Liver (tissue), 9 donors: ENCODE results near the gene AEBP2. TPM values are rescaled to one million over a fixed set of nuclear protein-coding genes. Genes with fewer than 3 reads are reported as not detected.

ENCODE experiments used
- DNase-seq: peaks from one replicate; pipeline ENCODE4 v3.0.0-alpha.2; 2017; ENCODE audit warnings: low spot score
- H3K27ac ChIP-seq, 2 donors: one replicate each; pipeline ENCODE4 v1.7.0; 2013; ENCODE audit warnings: inconsistent platforms in 2 of 2, low read length in 2 of 2, control low read depth in 1 of 2, low read depth in 1 of 2, mild to moderate bottlenecking in 1 of 2
- H3K27me3 ChIP-seq, 4 donors: one replicate each; pipeline versions ENCODE4 v1.6.1 to v1.7.0; 2013; ENCODE audit warnings: low read length in 3 of 4, inconsistent platforms in 1 of 4, mild to moderate bottlenecking in 1 of 4, moderate library complexity in 1 of 4; ENCODE audit not compliant: control insufficient read depth in 4 of 4, insufficient read depth in 4 of 4
- H3K36me3 ChIP-seq, 4 donors: one replicate each; pipeline versions ENCODE4 v1.6.1 to v1.7.0; 2013; ENCODE audit warnings: low read length in 3 of 4, mild to moderate bottlenecking in 3 of 4, low read depth in 1 of 4, moderate library complexity in 1 of 4; ENCODE audit not compliant: control insufficient read depth in 4 of 4, insufficient read depth in 3 of 4
- H3K4me1 ChIP-seq, 4 donors: one replicate each; pipeline versions ENCODE4 v1.6.1 to v1.7.0; 2013; ENCODE audit warnings: low read length in 3 of 4, mild to moderate bottlenecking in 3 of 4, moderate library complexity in 1 of 4; ENCODE audit not compliant: control insufficient read depth in 4 of 4, insufficient read depth in 4 of 4
- H3K4me3 ChIP-seq, 3 donors: one replicate each; pipeline versions ENCODE4 v1.6.1 to v1.7.0; 2013; ENCODE audit warnings: low read length in 3 of 3, control low read depth in 1 of 3, low read depth in 1 of 3, mild to moderate bottlenecking in 1 of 3
- H3K9ac ChIP-seq, 2 donors: one replicate each; pipeline ENCODE4 v1.7.0; 2013; ENCODE audit warnings: low read length in 2 of 2, mild to moderate bottlenecking in 2 of 2, moderate library complexity in 2 of 2, control low read depth in 1 of 2, low read depth in 1 of 2
- H3K9me3 ChIP-seq, 4 donors: one replicate each; pipeline versions ENCODE4 v1.6.1 to v1.7.0; 2013; ENCODE audit warnings: low read length in 3 of 4; ENCODE audit not compliant: control insufficient read depth in 4 of 4
- EGR1 ChIP-seq, 2 donors: IDR thresholded peaks; 2 replicates each; pipeline ENCODE4 v1.6.1; 2016 to 2018; ENCODE audit warnings: antibody characterized with exemption in 2 of 2, low read depth in 2 of 2
- FOXA1 ChIP-seq: IDR thresholded peaks from 2 replicates; pipeline ENCODE4 v1.6.1; 2016; ENCODE audit warnings: antibody characterized with exemption
- GABPA ChIP-seq, 2 donors: IDR thresholded peaks in 1 of 2; conservative IDR thresholded peaks in 1 of 2; 2 replicates each; pipeline ENCODE4 v1.6.1; 2016; ENCODE audit warnings: antibody characterized with exemption in 2 of 2, mild to moderate bottlenecking in 1 of 2, moderate library complexity in 1 of 2
- HNF4A ChIP-seq, 2 donors: conservative IDR thresholded peaks; 2 replicates each; pipeline ENCODE4 v1.6.1; 2016; ENCODE audit warnings: antibody characterized with exemption in 2 of 2, mild to moderate bottlenecking in 2 of 2
- HNF4G ChIP-seq: IDR thresholded peaks from 2 replicates; pipeline ENCODE4 v1.6.1; 2016; ENCODE audit warnings: antibody characterized with exemption
- JUND ChIP-seq, 2 donors: IDR thresholded peaks; 2 replicates each; pipeline ENCODE4 v1.6.1; 2016; ENCODE audit warnings: antibody characterized with exemption in 2 of 2
- NR2F2 ChIP-seq: IDR thresholded peaks from 2 replicates; pipeline ENCODE4 v1.6.1; 2016; ENCODE audit warnings: antibody characterized with exemption
- RAD21 ChIP-seq, 2 donors: IDR thresholded peaks; 2 replicates each; pipeline ENCODE4 v1.6.1; 2016; ENCODE audit warnings: antibody characterized with exemption in 2 of 2, mild to moderate bottlenecking in 2 of 2
- RXRA ChIP-seq, 2 donors: IDR thresholded peaks; 2 replicates each; pipeline ENCODE4 v1.6.1; 2017 to 2018; ENCODE audit warnings: antibody characterized with exemption in 2 of 2, mild to moderate bottlenecking in 1 of 2
- SP1 ChIP-seq: IDR thresholded peaks from 2 replicates; pipeline ENCODE4 v1.6.1; 2018; ENCODE audit warnings: antibody characterized with exemption, mild to moderate bottlenecking
- TAF1 ChIP-seq: conservative IDR thresholded peaks from 2 replicates; pipeline ENCODE4 v1.6.1; 2016; ENCODE audit warnings: antibody characterized with exemption, mild to moderate bottlenecking
- YY1 ChIP-seq: IDR thresholded peaks from 2 replicates; pipeline ENCODE4 v1.6.1; 2016; ENCODE audit warnings: antibody characterized with exemption, mild to moderate bottlenecking
- WGBS: extraction: QIAGEN DNeasy Blood & Tissue Kit; methylation state at CpG from one replicate; pipeline ENCODE4 v1.1.7; 2013; 5-methylcytosine and 5-hydroxymethylcytosine counted together
- polyA plus RNA-seq, 2 donors: library from polyadenylated mRNA; stranded (reverse) in 1 of 2; unstranded in 1 of 2; fragments of 200-250 nt in 1 of 2; fragments of >200 nt in 1 of 2; fragmentation: Nextera tagmentation in 1 of 2; extraction: Ambion mirVana in 1 of 2; gene quantifications; one replicate each; pipeline versions ENCODE4 v1.2.1 to v1.2.3, GENCODE V29; 2013 to 2015
- total RNA-seq, 2 donors: library from RNA; depleted of rRNA; stranded (reverse); fragments of >200 nt; gene quantifications; one replicate each; pipeline ENCODE4 v1.2.3, GENCODE V29; 2014
- TF ChIP-seq, protein P1 (sequence below): IDR thresholded peaks from 2 replicates; pipeline ENCODE4 v1.6.1; 2016; ENCODE audit warnings: antibody characterized with exemption, mild to moderate bottlenecking
- TF ChIP-seq, protein P2 (sequence below): IDR thresholded peaks from 2 replicates; pipeline ENCODE4 v1.6.1; 2016; ENCODE audit warnings: antibody characterized with exemption
- TF ChIP-seq, protein P3 (sequence below): IDR thresholded peaks from 2 replicates; pipeline ENCODE4 v1.6.1; 2016; ENCODE audit warnings: antibody characterized with exemption
- TF ChIP-seq, protein P4 (sequence below): IDR thresholded peaks from 2 replicates; pipeline ENCODE4 v1.6.1; 2016; ENCODE audit warnings: antibody characterized with exemption
- TF ChIP-seq, protein P5 (sequence below): fragments of 150-350 bp; IDR thresholded peaks from 2 replicates; pipeline ENCODE4 v1.5.1; 2017; ENCODE audit warnings: improper control_type of control experiment, low read depth, low read length; ENCODE audit not compliant: missing input control
- donor health status: healthy.
- donor health status: healthy.
- donor health status: healthy.
- donor health status: healthy.
- donor health status: healthy.

Gene AEBP2
- total and polyA plus RNA-seq, 4 donors, result 4.6 to 18.8 (median 8.9) TPM

DNA sequence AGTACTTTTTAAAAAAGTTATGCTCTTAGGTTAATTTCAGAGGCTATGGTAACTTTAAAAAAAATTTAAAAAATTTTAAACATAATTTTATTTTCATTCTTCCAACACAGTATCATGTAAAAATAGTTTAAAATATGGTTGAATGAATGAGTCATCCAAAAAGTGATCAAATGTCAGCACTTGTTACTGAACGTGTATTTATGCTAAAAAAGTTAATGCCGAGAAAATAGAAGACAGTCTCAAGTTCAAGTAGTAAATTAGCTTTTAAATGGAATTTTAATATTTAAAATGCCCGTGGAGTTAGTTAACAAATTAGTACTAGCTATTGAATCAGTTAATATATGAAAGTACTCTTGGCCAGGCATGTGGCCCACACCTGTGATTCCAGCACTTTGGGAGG lies 4.8 kb downstream of the AEBP2 start:
- Histone ChIP-seq H3K27ac (no peak overlapping the region), H3K36me3 (peaks cover 0 to 4% (median 1%) of the 10 kb centered on the region in 4 donors), H3K4me1 (peaks cover 0 to 6% (median 3%) of the 10 kb centered on the region in 4 donors), H3K27me3 (no peaks in the 10 kb centered on the region), H3K4me3 (no peak overlapping the region), H3K9me3 (no peaks in the 10 kb centered on the region), H3K9ac (no peak overlapping the region)
- no peak for DNase-seq
- TF ChIP-seq HNF4G, result no peak
- TF ChIP-seq FOXA1, result no peak
- TF ChIP-seq RXRA (IDR thresholded peaks at IDR 0.05), result no peak
- TF ChIP-seq, protein P1, sequence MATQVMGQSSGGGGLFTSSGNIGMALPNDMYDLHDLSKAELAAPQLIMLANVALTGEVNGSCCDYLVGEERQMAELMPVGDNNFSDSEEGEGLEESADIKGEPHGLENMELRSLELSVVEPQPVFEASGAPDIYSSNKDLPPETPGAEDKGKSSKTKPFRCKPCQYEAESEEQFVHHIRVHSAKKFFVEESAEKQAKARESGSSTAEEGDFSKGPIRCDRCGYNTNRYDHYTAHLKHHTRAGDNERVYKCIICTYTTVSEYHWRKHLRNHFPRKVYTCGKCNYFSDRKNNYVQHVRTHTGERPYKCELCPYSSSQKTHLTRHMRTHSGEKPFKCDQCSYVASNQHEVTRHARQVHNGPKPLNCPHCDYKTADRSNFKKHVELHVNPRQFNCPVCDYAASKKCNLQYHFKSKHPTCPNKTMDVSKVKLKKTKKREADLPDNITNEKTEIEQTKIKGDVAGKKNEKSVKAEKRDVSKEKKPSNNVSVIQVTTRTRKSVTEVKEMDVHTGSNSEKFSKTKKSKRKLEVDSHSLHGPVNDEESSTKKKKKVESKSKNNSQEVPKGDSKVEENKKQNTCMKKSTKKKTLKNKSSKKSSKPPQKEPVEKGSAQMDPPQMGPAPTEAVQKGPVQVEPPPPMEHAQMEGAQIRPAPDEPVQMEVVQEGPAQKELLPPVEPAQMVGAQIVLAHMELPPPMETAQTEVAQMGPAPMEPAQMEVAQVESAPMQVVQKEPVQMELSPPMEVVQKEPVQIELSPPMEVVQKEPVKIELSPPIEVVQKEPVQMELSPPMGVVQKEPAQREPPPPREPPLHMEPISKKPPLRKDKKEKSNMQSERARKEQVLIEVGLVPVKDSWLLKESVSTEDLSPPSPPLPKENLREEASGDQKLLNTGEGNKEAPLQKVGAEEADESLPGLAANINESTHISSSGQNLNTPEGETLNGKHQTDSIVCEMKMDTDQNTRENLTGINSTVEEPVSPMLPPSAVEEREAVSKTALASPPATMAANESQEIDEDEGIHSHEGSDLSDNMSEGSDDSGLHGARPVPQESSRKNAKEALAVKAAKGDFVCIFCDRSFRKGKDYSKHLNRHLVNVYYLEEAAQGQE, result no peak
- TF ChIP-seq, protein P2, sequence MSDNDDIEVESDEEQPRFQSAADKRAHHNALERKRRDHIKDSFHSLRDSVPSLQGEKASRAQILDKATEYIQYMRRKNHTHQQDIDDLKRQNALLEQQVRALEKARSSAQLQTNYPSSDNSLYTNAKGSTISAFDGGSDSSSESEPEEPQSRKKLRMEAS, result no peak
- no peak for TF ChIP-seq GABPA (IDR thresholded peaks at IDR 0.05 in 1 of 2, conservative IDR thresholded peaks at IDR 0.05 in 1 of 2)
- TF ChIP-seq HNF4A (conservative IDR thresholded peaks at IDR 0.05), result no peak
- TF ChIP-seq EGR1 (IDR thresholded peaks at IDR 0.05; ENCODE audit: low read depth in 2 of 2), result no peak
- TF ChIP-seq, protein P3, sequence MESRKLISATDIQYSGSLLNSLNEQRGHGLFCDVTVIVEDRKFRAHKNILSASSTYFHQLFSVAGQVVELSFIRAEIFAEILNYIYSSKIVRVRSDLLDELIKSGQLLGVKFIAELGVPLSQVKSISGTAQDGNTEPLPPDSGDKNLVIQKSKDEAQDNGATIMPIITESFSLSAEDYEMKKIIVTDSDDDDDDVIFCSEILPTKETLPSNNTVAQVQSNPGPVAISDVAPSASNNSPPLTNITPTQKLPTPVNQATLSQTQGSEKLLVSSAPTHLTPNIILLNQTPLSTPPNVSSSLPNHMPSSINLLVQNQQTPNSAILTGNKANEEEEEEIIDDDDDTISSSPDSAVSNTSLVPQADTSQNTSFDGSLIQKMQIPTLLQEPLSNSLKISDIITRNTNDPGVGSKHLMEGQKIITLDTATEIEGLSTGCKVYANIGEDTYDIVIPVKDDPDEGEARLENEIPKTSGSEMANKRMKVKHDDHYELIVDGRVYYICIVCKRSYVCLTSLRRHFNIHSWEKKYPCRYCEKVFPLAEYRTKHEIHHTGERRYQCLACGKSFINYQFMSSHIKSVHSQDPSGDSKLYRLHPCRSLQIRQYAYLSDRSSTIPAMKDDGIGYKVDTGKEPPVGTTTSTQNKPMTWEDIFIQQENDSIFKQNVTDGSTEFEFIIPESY, result no peak
- TF ChIP-seq, protein P4, sequence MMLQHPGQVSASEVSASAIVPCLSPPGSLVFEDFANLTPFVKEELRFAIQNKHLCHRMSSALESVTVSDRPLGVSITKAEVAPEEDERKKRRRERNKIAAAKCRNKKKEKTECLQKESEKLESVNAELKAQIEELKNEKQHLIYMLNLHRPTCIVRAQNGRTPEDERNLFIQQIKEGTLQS, result no peak
- no peak for TF ChIP-seq JUND (IDR thresholded peaks at IDR 0.05)
- TF ChIP-seq, protein P5, sequence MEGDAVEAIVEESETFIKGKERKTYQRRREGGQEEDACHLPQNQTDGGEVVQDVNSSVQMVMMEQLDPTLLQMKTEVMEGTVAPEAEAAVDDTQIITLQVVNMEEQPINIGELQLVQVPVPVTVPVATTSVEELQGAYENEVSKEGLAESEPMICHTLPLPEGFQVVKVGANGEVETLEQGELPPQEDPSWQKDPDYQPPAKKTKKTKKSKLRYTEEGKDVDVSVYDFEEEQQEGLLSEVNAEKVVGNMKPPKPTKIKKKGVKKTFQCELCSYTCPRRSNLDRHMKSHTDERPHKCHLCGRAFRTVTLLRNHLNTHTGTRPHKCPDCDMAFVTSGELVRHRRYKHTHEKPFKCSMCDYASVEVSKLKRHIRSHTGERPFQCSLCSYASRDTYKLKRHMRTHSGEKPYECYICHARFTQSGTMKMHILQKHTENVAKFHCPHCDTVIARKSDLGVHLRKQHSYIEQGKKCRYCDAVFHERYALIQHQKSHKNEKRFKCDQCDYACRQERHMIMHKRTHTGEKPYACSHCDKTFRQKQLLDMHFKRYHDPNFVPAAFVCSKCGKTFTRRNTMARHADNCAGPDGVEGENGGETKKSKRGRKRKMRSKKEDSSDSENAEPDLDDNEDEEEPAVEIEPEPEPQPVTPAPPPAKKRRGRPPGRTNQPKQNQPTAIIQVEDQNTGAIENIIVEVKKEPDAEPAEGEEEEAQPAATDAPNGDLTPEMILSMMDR, result no peak
- no peak for TF ChIP-seq RAD21 (IDR thresholded peaks at IDR 0.05)
- TF ChIP-seq NR2F2, result no peak
- TF ChIP-seq TAF1, result no peak
- no peak for TF ChIP-seq YY1
- no peak for TF ChIP-seq SP1
- whole genome bisulfite sequencing, result 84% methylated on average over 3 of the region's 3 CpGs
